HG02840 (cell line): ENCODE measurements around the gene AMIGO3.
"Not testable (repeated sequence)": the region's sequence is repeated elsewhere in the genome, so short reads cannot be mapped to it uniquely, and the experiment has no call there.

Experiments
- ATAC-seq: cut with Tn5 transposase; IDR thresholded peaks from one replicate; pipeline ENCODE4 v1.9.1; 2021; ENCODE audit warnings: mild to moderate bottlenecking, moderate library complexity, moderate number of reproducible peaks; ENCODE audit not compliant: unreplicated experiment, low FRiP score

AMIGO3 gene

GRCh38 chr3:49719214-49719884 is at the start of gene AMIGO3:
AMIGO3 (minus strand) TSS chr3:49719684; CDS start chr3:49719465, 219 bp downstream.
- ATAC-seq: peak; percentile 41

GRCh38 chr3:49763981-49764380 is 44.5 kb upstream of the AMIGO3 start:
- ATAC-seq: no peak

- no peak for ATAC-seq
Measured at GRCh38 chr3:49761661-49762060, 42.2 kb upstream of the AMIGO3 start.

- ATAC-seq: no peak
Measured at GRCh38 chr3:49759226-49759625, 39.7 kb upstream of the AMIGO3 start.

GRCh38 chr3:49757197-49757596 is 37.7 kb upstream of the AMIGO3 start:
- ATAC-seq: no peak

GRCh38 chr3:49756036-49756435 is 36.6 kb upstream of the AMIGO3 start:
- no peak for ATAC-seq

- ATAC-seq: no peak
Measured at GRCh38 chr3:49754536-49754935, 35.1 kb upstream of the AMIGO3 start.

GRCh38 chr3:49751501-49751900 is 32.0 kb upstream of the AMIGO3 start:
- ATAC-seq: no peak

- no peak for ATAC-seq
Measured at GRCh38 chr3:49750056-49750455, 30.6 kb upstream of the AMIGO3 start.

- not testable (repeated sequence) for ATAC-seq
Measured at GRCh38 chr3:49748874-49749273, 29.4 kb upstream of the AMIGO3 start.

- ATAC-seq: no peak
Measured at GRCh38 chr3:49747792-49748480, 28.5 kb upstream of the AMIGO3 start.

GRCh38 chr3:49745986-49746385 is 26.5 kb upstream of the AMIGO3 start:
- ATAC-seq: no peak

- ATAC-seq: no peak
Measured at GRCh38 chr3:49740427-49740826, 20.9 kb upstream of the AMIGO3 start.

GRCh38 chr3:49738067-49738713 is 18.7 kb upstream of the AMIGO3 start:
- no peak for ATAC-seq

- ATAC-seq: no peak
Measured at GRCh38 chr3:49734752-49735151, 15.3 kb upstream of the AMIGO3 start.

- no peak for ATAC-seq
Measured at GRCh38 chr3:49733551-49733950, 14.1 kb upstream of the AMIGO3 start.

- ATAC-seq: no peak
Measured at GRCh38 chr3:49732597-49732996, 13.1 kb upstream of the AMIGO3 start.

- ATAC-seq: no peak
Measured at GRCh38 chr3:49729966-49730609, 10.6 kb upstream of the AMIGO3 start.

- ATAC-seq: no peak
Measured at GRCh38 chr3:49727924-49728361, 8.5 kb upstream of the AMIGO3 start.

GRCh38 chr3:49727154-49727923 is 7.9 kb upstream of the AMIGO3 start:
- no peak for ATAC-seq
